Fibroblast of lung (primary cell): ENCODE measurements around the gene TRIML1. TPM values are rescaled to one million over a fixed set of nuclear protein-coding genes. Genes with fewer than 3 reads are reported as not detected.

Source experiments
- DNase-seq, 2 donors: peaks; one replicate each; pipeline versions ENCODE4 v3.0.0 to v3.0.0-alpha.2; 2010; ENCODE audit warnings: low read depth in 2 of 2
- H2AFZ ChIP-seq: 2 replicates; pipeline ENCODE4 v1.5.1; 2012; ENCODE audit warnings: low read length, control low read depth, inconsistent platforms
- H3K27ac ChIP-seq: 2 replicates; pipeline ENCODE4 v1.5.1; 2011; ENCODE audit warnings: low read length, control low read depth; ENCODE audit not compliant: insufficient read depth
- H3K27me3 ChIP-seq: 2 replicates; pipeline ENCODE4 v1.5.1; 2011; ENCODE audit warnings: mild to moderate bottlenecking, low read length; ENCODE audit not compliant: control insufficient read depth, insufficient read depth
- H3K36me3 ChIP-seq: 2 replicates; pipeline ENCODE4 v1.5.1; 2011; ENCODE audit warnings: low read length; ENCODE audit not compliant: control insufficient read depth, insufficient read depth
- H3K4me1 ChIP-seq: 2 replicates; pipeline ENCODE4 v1.5.1; 2011; ENCODE audit warnings: low read length; ENCODE audit not compliant: control insufficient read depth, insufficient read depth; ENCODE audit errors: extremely low read depth
- H3K4me2 ChIP-seq: 2 replicates; pipeline ENCODE4 v1.5.1; 2011; ENCODE audit warnings: low read length, control low read depth; ENCODE audit not compliant: insufficient read depth; ENCODE audit errors: extremely low read depth
- H3K4me3 ChIP-seq, 4 experiments: fragments of 200-600 bp in 1 of 4; sonication (generic) in 1 of 4; replicated peaks in 1 of 4; 2 replicates each; pipeline ENCODE4 v1.5.1; 2011 to 2016; ENCODE audit warnings: low read length in 4 of 4, low read depth in 3 of 4, mild to moderate bottlenecking in 3 of 4, control low read depth in 2 of 4, inconsistent platforms in 1 of 4, mixed read lengths in 1 of 4; ENCODE audit not compliant: insufficient read depth in 1 of 4; ENCODE audit errors: control extremely low read depth in 1 of 4
- H3K79me2 ChIP-seq: 2 replicates; pipeline ENCODE4 v1.5.1; 2012; ENCODE audit warnings: mild to moderate bottlenecking, low read length, inconsistent platforms; ENCODE audit not compliant: control insufficient read depth, insufficient read depth
- H3K9ac ChIP-seq: 2 replicates; pipeline ENCODE4 v1.5.1; 2011; ENCODE audit warnings: mild to moderate bottlenecking, low read length, control low read depth; ENCODE audit not compliant: insufficient read depth
- H3K9me3 ChIP-seq: 2 replicates; pipeline ENCODE4 v1.5.1; 2012; ENCODE audit warnings: low read depth, low read length; ENCODE audit not compliant: control insufficient read depth, insufficient read depth
- H4K20me1 ChIP-seq: 2 replicates; pipeline ENCODE4 v1.5.1; 2011; ENCODE audit warnings: low read length; ENCODE audit not compliant: control insufficient read depth, insufficient read depth; ENCODE audit errors: extremely low read depth
- CTCF ChIP-seq, 2 donors: IDR thresholded peaks in 1 of 2; conservative IDR thresholded peaks in 1 of 2; 1 replicate in 1 of 2; 2 replicates in 1 of 2; pipeline ENCODE4 v1.5.1; 2011 to 2012; ENCODE audit warnings: low read length in 2 of 2, control low read depth in 1 of 2, inconsistent platforms in 1 of 2, low read depth in 1 of 2, mild to moderate bottlenecking in 1 of 2
- EZH2 ChIP-seq: IDR thresholded peaks from 2 replicates; pipeline ENCODE4 v1.5.1; 2012; ENCODE audit warnings: low read length, control low read depth, mild to moderate bottlenecking; ENCODE audit errors: missing control alignments
- polyA plus RNA-seq, 2 donors: library from polyadenylated mRNA; depleted of rRNA in 1 of 2; stranded (reverse) in 1 of 2; unstranded in 1 of 2; fragments of >200 nt; gene quantifications; 2 replicates each; pipeline ENCODE4 v1.2.1, GENCODE V29; 2011 to 2012; ENCODE audit warnings: missing spikeins in 1 of 2
- total RNA-seq: library from RNA; depleted of rRNA; stranded (reverse); fragments of >200 nt; gene quantifications from 2 replicates; pipeline ENCODE4 v1.2.1, GENCODE V29; 2014

The TRIML1 gene
- total and polyA plus RNA-seq, 2 donors (not counting 1 experiment from before 2014, with no cell fraction given) = not detected

DNA sequence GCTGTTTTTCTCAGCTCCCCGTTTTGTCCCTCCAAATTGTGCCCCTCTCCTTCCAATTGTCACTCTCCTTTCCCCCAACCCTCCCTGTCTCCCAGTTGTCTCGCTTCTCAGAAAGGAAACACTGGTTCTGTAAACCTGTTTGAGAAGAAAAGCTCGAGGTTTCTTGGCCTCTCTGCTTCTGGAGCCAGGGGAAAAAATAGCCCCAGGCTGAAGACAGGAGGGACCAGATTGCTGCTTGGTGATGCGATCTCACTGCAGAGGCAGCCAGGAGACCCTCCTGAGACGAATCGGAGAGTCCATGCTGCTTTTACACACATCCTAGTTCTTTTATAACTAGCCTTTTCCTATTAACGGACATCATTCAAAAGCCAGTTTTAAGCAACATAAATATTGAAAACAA is 21.2 kb downstream of the TRIML1 start:
- no peaks in the 10 kb centered on the region for H3K79me2 ChIP-seq
- H3K9ac ChIP-seq = no peak overlapping the region
- H3K27ac ChIP-seq = no peak overlapping the region
- H2AFZ ChIP-seq = no peak overlapping the region
- no peak overlapping the region for H3K4me2 ChIP-seq
- TF ChIP-seq CTCF (conservative IDR thresholded peaks at IDR 0.05 in 1 of 2, IDR thresholded peaks at IDR 0.05 in 1 of 2; ENCODE audit: low read depth in 1 of 2, low read length in 2 of 2) = no peak
- TF ChIP-seq EZH2 = no peak
- H3K4me1 ChIP-seq = no peaks in the 10 kb centered on the region
- no peak overlapping the region for H3K4me3 ChIP-seq
- no peaks in the 10 kb centered on the region for H4K20me1 ChIP-seq
- H3K36me3 ChIP-seq = no peaks in the 10 kb centered on the region
- DNase-seq = no peak
- no peaks in the 10 kb centered on the region for H3K9me3 ChIP-seq
- no peaks in the 10 kb centered on the region for H3K27me3 ChIP-seq

DNA sequence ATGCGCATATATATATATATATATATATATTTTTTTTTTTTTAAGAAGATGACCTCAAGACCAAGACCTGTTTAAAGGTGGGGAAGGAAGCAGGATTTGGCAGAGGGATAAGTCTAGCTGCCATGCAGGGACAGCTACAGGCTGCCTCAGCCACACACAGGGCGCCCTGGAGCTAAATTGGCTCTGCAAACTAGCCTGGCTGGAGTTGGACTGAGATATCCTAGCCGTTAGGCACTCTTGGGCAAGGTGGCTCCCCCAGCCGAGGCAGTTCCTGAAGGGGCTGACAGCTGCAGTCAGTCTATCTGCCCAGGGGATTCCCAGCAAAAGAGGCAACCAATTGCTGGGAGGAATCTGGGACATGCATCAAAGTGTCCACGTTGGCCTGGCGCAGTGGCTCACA is 21.9 kb downstream of the TRIML1 start:
- H3K4me1 ChIP-seq = no peaks in the 10 kb centered on the region
- no peaks in the 10 kb centered on the region for H3K27me3 ChIP-seq
- H3K9ac ChIP-seq = no peak overlapping the region
- DNase-seq = no peak
- no peak overlapping the region for H3K27ac ChIP-seq
- no peak overlapping the region for H3K4me3 ChIP-seq
- H3K9me3 ChIP-seq = no peaks in the 10 kb centered on the region
- no peaks in the 10 kb centered on the region for H4K20me1 ChIP-seq
- H3K4me2 ChIP-seq = no peak overlapping the region
- H2AFZ ChIP-seq = no peak overlapping the region
- no peaks in the 10 kb centered on the region for H3K36me3 ChIP-seq
- no peaks in the 10 kb centered on the region for H3K79me2 ChIP-seq
- no peak for TF ChIP-seq EZH2
- TF ChIP-seq CTCF (conservative IDR thresholded peaks at IDR 0.05 in 1 of 2, IDR thresholded peaks at IDR 0.05 in 1 of 2; ENCODE audit: low read depth in 1 of 2, low read length in 2 of 2) = no peak

DNA sequence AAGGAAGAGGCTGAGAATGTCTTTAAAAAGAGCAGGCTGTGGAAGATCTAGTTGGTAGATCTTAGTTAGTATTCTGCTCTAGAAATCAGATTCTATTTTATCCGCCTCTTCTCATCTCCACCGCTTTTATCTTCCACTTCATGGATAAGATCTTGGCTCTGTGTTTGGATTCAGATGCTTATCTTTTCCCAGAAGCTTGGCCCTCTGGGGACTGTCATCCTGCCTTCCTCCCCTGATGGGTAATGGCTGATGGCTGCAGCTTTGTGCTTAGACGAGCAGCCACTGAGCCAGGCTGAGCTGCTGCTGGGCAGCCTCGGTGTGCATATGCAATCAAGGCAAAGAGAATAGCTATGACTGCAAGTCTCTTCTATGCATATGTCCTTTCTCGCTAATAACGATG is 23.5 kb downstream of the TRIML1 start:
- Histone ChIP-seq H3K9ac (no peak overlapping the region), H3K4me2 (no peak overlapping the region), H3K79me2 (no peaks in the 10 kb centered on the region), H3K27me3 (no peaks in the 10 kb centered on the region), H4K20me1 (no peaks in the 10 kb centered on the region), H3K27ac (no peak overlapping the region), H3K9me3 (no peaks in the 10 kb centered on the region), H3K4me1 (no peaks in the 10 kb centered on the region), H3K36me3 (no peaks in the 10 kb centered on the region), H3K4me3 (no peak overlapping the region), H2AFZ (no peak overlapping the region)
- DNase-seq = no peak
- TF ChIP-seq EZH2 = no peak
- TF ChIP-seq CTCF (conservative IDR thresholded peaks at IDR 0.05 in 1 of 2, IDR thresholded peaks at IDR 0.05 in 1 of 2; ENCODE audit: low read depth in 1 of 2, low read length in 2 of 2) = no peak
